HG03460 (cell line): ENCODE measurements around the gene SELENOV.

Source experiments
- ATAC-seq: cut with Tn5 transposase; IDR thresholded peaks from one replicate; pipeline ENCODE4 v1.9.1; 2021; ENCODE audit not compliant: unreplicated experiment

SELENOV gene

GRCh38 chr19:39557811-39558623 is 43.1 kb downstream of the SELENOV start:
- ATAC-seq, result no peak

GRCh38 chr19:39558624-39559117 is 43.7 kb downstream of the SELENOV start:
- ATAC-seq, result no peak

- no peak for ATAC-seq
These were observed 48.5 kb downstream of the SELENOV start for GRCh38 chr19:39563408-39563807.

DNA sequence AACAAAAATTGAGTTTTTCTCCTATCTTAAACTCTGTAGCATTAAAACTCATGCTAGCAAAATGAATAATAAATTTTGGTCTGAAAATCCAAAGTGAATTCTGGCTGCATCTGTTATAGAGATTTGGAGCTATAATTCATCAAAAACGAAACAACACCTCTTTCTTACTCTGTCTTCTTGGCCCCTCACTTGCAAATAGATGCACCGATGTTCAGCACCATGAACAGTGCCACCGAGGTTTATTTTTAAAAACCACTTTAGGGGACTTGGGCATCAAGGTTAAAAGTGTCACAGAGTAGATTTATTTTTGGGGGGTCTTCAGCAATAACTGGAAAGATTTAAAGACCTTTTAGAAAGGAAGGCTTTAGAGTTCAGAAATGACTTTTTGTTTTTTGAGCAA is 51.1 kb downstream of the SELENOV start:
- ATAC-seq, result no peak

DNA sequence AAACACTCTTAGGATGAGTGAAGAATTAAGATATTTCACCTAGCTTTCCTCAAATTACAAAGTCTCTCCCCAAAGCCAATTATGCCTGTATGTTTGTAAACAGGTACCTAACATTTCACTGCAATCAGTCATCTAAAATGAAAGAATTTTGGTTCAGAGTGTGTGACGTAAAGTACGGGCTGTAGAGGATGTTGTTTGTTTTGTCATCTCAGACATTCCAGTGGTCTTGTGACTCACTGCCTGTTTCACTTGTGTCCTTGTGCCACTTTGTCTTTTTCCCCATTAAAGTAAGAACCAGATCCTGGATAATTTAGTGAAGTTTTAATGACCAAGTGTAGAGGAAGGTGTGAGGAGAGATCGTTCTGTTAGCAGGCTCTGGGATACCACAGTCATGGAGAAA is 53.7 kb downstream of the SELENOV start:
- ATAC-seq, result no peak
